ENCODE measurements around the gene VSTM1. TPM values are rescaled to one million over a fixed set of nuclear protein-coding genes. Genes with fewer than 3 reads are reported as not detected.

VSTM1 gene
- total RNA-seq, 1 donor from 2014 or later: not detected

DNA sequence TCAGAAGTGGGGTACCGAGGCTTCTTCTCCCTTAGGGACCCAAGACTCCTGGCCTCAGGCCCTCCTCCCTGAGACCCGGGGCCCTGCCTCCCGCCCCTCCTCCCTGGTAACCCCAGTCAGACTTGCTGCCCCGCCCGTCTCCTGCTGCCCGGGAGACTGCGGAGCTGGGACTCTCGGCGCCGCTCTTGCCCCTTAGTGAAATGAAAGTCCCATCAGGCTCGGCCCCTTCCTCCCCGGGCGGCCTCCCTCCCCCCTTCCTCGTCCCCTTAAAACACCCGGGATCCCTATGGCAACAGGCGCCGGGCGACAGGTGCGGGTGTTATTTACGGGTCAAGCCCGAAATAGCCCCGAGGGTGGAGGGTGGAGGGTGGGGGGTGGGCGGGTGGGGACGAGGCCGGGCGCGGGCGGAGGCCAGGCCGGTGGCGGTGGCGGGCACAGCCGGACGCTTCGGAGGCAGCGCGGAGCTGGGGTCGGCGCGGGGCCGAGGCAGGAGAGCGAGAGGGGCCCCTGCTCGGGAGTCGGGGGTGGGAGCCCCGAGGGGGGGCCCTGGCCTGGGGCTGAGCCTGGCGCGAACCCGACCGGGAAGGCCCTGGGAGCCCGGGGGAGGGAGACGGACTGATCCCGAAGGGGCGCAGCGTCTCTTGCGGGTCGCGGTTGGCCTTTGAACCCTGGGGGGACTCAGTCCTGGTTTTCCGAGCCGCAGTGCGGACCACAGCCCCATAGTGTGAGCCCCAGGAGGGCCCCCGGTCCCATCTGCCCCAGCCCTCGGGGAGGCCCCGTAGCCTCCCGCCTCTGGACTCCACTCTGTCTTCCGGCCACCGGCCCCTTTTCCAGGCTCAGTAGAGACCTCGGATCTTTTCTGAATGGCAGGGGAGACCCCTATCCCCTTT lies 72.2 kb downstream of the VSTM1 start, which contains the start of gene CACNG6:
CACNG6 (plus strand) TSS at position 414 of the 890 bp plus-strand sequence. CDS start 1,241 bp downstream, outside the sequence.
- Histone ChIP-seq H3K27me3 (ENCODE audit: low read depth) (peaks cover 84% of the 10 kb centered on the region), H3K36me3 (no peaks in the 10 kb centered on the region), H3K27ac (replicated peaks) (no peak within 1 kb of the TSS), H3K4me3 (peak within 1 kb of the TSS; percentile 54), H3K9me3 (replicated peaks) (no peaks in the 10 kb centered on the region), H3K4me1 (peaks cover 6% of the 10 kb centered on the region)
- no peak for DNase-seq
- TF ChIP-seq CTCF (IDR thresholded peaks at IDR 0.05; ENCODE audit: borderline replicate concordance): no peak
- intact Hi-C loops (cut with micrococcal nuclease): no loop called here

Other genes starting within 250 kb of the VSTM1 start
- 0.22 TPM for gene NLRP12, start 239.6 kb downstream of the VSTM1 start, total RNA-seq
- gene MYADM, start 196.0 kb downstream of the VSTM1 start, total RNA-seq: 96.0 TPM
- not detected for gene PRKCG, start 181.7 kb downstream of the VSTM1 start, total RNA-seq
- gene CACNG7, start 154.6 kb downstream of the VSTM1 start, total RNA-seq: not detected
- gene CACNG8, start 101.0 kb downstream of the VSTM1 start, total RNA-seq: 0.16 TPM
- not detected for gene CACNG6, start 72.3 kb downstream of the VSTM1 start, total RNA-seq
- gene TARM1, start 17.5 kb upstream of the VSTM1 start, total RNA-seq: not detected
- 0.33 TPM for gene OSCAR, start 36.9 kb upstream of the VSTM1 start, total RNA-seq
- gene NDUFA3, start 39.0 kb upstream of the VSTM1 start, total RNA-seq: 503 TPM
- 14.5 TPM for gene TFPT, start 51.8 kb upstream of the VSTM1 start, total RNA-seq
- 39.5 TPM for gene PRPF31, start 51.9 kb upstream of the VSTM1 start, total RNA-seq
- gene CNOT3, start 73.9 kb upstream of the VSTM1 start, total RNA-seq: 19.5 TPM
- gene LENG1, start 95.8 kb upstream of the VSTM1 start, total RNA-seq: 7.3 TPM
- 2.2 TPM for gene TMC4, start 109.3 kb upstream of the VSTM1 start, total RNA-seq
- gene MBOAT7, start 125.7 kb upstream of the VSTM1 start, total RNA-seq: 12.2 TPM
- 16.2 TPM for gene TSEN34, start 127.4 kb upstream of the VSTM1 start, total RNA-seq
- 648 TPM for gene RPS9, start 137.0 kb upstream of the VSTM1 start, total RNA-seq
- 4.7 TPM for gene LILRB3, start 159.1 kb upstream of the VSTM1 start, total RNA-seq
- 1.2 TPM for gene LILRA6, start 178.9 kb upstream of the VSTM1 start, total RNA-seq
- gene LILRB5, start 193.4 kb upstream of the VSTM1 start, total RNA-seq: 5.7 TPM
- gene LILRB2, start 217.2 kb upstream of the VSTM1 start, total RNA-seq: 1.7 TPM
- gene LILRA5, start 249.3 kb upstream of the VSTM1 start, total RNA-seq: 0.66 TPM